Measurements from ENCODE around the gene PROM1. TPM values are rescaled to one million over a fixed set of nuclear protein-coding genes. Genes with fewer than 3 reads are reported as not detected.

The PROM1 gene
- polyA plus RNA-seq, 4 donors, result 0.45 to 32.9 (median 4.8) TPM

DNA sequence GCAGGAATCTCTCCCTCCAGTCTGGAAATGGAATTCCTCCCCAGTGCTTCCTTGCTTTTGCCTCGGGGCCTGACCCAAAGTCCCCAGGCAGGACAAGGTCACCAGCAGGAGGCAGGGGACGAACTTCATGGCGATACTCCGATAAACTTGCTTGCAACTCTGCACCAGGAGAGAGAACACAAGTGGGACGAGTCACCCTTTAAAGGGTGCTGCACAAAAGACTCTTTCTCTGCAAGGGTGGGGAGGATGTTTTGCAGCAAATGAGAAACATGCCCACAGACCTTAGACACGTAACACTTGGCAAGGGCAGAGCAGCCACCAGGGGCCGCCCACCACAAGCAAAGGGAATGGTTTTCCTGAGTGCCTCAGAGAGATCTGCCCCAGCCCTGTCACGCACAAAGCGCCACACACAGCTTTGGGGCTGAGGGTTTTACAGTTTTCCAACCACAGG is 120.8 kb downstream of the PROM1 start, which contains the start of gene FGFBP2:
Gene FGFBP2 (minus strand): TSS at position 175 of the 451 bp plus-strand sequence. CDS start 46 bp downstream, at position 129.
- Histone ChIP-seq H3K27ac (ENCODE audit: low read depth in 1 of 3, low read length in 2 of 3) (no peak within 1 kb of the TSS), H3K27me3 (ENCODE audit: control insufficient read depth in 3 of 3, insufficient read depth in 3 of 3, low read length in 3 of 3) (no peaks in the 10 kb centered on the region), H3K36me3 (ENCODE audit: control insufficient read depth in 3 of 3, insufficient read depth in 2 of 3, low read depth in 1 of 3, low read length in 3 of 3) (no peaks in the 10 kb centered on the region), H3K4me1 (ENCODE audit: control insufficient read depth in 3 of 3, insufficient read depth in 2 of 3, low read depth in 1 of 3, low read length in 2 of 3) (no peaks in the 10 kb centered on the region), H3K9me3 (ENCODE audit: control insufficient read depth in 2 of 2, insufficient read depth in 1 of 2, low read depth in 1 of 2, low read length in 1 of 2) (peaks cover 0 to 10% of the 10 kb centered on the region in 2 donors), H3K4me3 (ENCODE audit: low read depth in 1 of 3, low read length in 3 of 3) (no peak within 1 kb of the TSS)
- DNase-seq, result peak; percentile 25 to 29
- no peak for FAIRE-seq
- 13 to 43% (median 28%) methylated on average over 9 of the region's 9 CpGs for WGBS, 3 donors

DNA sequence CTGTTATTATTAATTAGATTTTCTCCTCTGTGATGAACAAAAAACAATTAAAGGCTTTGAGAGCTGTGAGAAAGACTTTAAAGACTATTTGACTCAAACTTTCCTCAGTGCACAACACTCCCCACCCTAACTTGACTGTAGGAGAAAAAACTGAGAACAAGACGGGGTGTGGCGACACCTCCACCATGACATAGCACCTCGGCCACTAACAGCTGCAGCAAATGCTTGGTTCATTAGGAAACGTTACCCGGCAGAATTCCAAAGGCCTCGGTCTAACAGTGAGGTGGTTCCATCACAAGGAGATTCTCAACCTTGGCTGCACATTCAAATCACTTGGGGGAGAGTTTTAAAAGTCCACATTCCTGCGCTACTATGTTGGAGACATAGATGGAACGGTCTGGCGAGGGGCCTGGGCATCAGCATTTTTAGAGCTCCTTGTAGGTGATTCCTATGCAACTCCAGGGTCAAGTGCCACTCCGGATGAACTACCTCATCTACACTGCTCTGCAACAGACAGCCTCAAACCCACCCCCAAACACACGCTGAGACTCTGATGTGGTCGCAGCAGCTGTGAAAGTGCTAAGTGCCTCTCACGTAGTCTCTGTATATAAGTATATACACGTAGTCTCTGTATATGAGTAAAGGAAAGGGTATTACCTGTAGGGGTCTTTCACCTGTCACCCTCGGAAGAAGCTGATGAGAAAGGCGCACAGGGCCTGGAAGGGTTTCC is 121.9 kb downstream of the PROM1 start:
- Histone ChIP-seq H3K36me3 (ENCODE audit: control insufficient read depth in 3 of 3, insufficient read depth in 2 of 3, low read depth in 1 of 3, low read length in 3 of 3) (no peaks in the 10 kb centered on the region), H3K4me3 (ENCODE audit: low read depth in 1 of 3, low read length in 3 of 3) (no peak overlapping the region), H3K4me1 (ENCODE audit: control insufficient read depth in 3 of 3, insufficient read depth in 2 of 3, low read depth in 1 of 3, low read length in 2 of 3) (no peaks in the 10 kb centered on the region), H3K9me3 (ENCODE audit: control insufficient read depth in 2 of 2, insufficient read depth in 1 of 2, low read depth in 1 of 2, low read length in 1 of 2) (peaks cover 0 to 10% of the 10 kb centered on the region in 2 donors), H3K27me3 (ENCODE audit: control insufficient read depth in 3 of 3, insufficient read depth in 3 of 3, low read length in 3 of 3) (no peaks in the 10 kb centered on the region), H3K27ac (ENCODE audit: low read depth in 1 of 3, low read length in 2 of 3) (no peak overlapping the region)
- DNase-seq (no peak), FAIRE-seq (no peak)
- WGBS, 3 donors, result 76 to 80% (median 77%) methylated on average over 16 of the region's 16 CpGs

DNA sequence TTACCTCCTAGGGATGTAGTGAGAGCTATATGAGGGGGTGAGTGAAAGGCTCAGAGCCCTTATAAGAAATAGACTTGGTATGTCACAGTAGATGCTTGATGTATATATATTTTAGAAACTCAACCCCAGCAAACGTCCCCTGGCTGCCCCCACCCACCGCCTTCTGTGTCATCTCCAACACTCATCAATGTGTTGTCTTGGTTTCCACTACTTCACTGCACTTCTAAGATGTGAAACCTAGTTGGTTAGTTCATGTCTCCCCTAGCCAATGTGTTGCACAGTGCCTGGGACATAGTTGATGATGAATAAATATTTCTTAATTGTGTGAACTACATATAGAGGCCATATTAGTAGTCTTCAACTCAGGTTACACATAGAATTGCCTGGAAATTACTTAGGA is 125.3 kb downstream of the PROM1 start:
- DNase-seq, result no peak
- FAIRE-seq, result no peak
- peaks cover 0 to 15% of the 10 kb centered on the region in 2 donors for H3K9me3 ChIP-seq (ENCODE audit: control insufficient read depth in 2 of 2, insufficient read depth in 1 of 2, low read depth in 1 of 2, low read length in 1 of 2)
- WGBS, 3 donors, result 81 to 86% (median 85%) methylated on average over 2 of the region's 2 CpGs
- H3K27me3 ChIP-seq (ENCODE audit: control insufficient read depth in 3 of 3, insufficient read depth in 3 of 3, low read length in 3 of 3), result no peaks in the 10 kb centered on the region
- no peak overlapping the region for H3K4me3 ChIP-seq (ENCODE audit: low read depth in 1 of 3, low read length in 3 of 3)
- H3K4me1 ChIP-seq (ENCODE audit: control insufficient read depth in 3 of 3, insufficient read depth in 2 of 3, low read depth in 1 of 3, low read length in 2 of 3), result no peaks in the 10 kb centered on the region
- no peaks in the 10 kb centered on the region for H3K36me3 ChIP-seq (ENCODE audit: control insufficient read depth in 3 of 3, insufficient read depth in 2 of 3, low read depth in 1 of 3, low read length in 3 of 3)
- no peak overlapping the region for H3K27ac ChIP-seq (ENCODE audit: low read depth in 1 of 3, low read length in 2 of 3)

DNA sequence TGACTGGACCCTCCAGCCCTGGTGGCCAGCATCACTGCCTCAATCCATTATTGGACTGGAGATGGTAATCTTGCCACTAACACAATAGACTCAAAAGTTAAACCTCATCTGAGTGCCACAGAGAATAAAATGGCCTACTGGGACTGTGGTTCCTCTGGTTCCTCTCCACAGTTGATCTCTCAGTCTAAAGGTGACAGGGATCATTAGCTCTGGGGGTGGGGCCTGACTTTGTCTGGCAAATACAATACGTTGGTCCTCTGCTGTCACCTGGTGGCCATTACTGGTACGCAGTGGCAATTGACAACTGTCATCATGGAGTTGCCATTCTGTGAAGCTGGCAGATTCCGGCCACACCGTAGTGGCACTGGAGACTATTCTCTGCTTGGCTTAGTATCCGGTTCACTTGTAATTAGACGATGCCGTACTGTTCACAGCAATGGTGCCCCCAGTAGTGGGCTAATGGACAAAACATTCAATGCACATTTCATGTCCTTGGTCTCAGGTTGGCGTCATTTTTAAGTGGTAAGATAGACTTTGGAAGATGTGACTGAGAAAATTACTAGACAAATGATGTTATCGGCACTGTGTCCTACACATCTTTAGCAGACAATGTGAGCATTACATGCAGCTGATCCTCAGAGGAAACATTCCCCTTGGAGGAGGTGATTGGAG is 127.5 kb downstream of the PROM1 start:
- WGBS, 3 donors, result 36 to 54% (median 40%) methylated on average over 9 of the region's 9 CpGs
- FAIRE-seq, result no peak
- no peaks in the 10 kb centered on the region for H3K4me1 ChIP-seq (ENCODE audit: control insufficient read depth in 3 of 3, insufficient read depth in 2 of 3, low read depth in 1 of 3, low read length in 2 of 3)

DNA sequence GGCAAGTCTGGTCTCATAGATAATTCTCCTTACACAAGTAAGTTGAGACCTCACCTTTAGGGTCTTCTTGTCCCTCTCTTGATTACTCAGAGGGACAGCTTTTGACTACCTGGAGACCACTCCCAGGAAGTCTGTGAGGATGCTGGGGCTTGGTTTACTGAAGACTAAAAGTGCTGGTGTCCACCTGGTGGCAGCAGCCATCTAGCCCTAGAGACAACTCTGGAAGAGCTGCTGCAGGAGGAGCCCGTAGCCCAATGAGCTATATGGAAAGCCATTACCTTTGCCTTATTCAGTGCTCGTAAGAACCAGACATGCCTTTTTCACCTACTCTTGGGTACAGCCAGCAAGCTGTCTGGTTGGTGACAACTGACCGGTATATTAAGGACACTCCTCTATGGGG is 128.2 kb downstream of the PROM1 start:
- Histone ChIP-seq H3K4me1 (ENCODE audit: control insufficient read depth in 3 of 3, insufficient read depth in 2 of 3, low read depth in 1 of 3, low read length in 2 of 3) (no peaks in the 10 kb centered on the region), H3K4me3 (ENCODE audit: low read depth in 1 of 3, low read length in 3 of 3) (no peak overlapping the region), H3K27ac (ENCODE audit: low read depth in 1 of 3, low read length in 2 of 3) (no peak overlapping the region), H3K36me3 (ENCODE audit: control insufficient read depth in 3 of 3, insufficient read depth in 2 of 3, low read depth in 1 of 3, low read length in 3 of 3) (no peaks in the 10 kb centered on the region), H3K27me3 (ENCODE audit: control insufficient read depth in 3 of 3, insufficient read depth in 3 of 3, low read length in 3 of 3) (no peaks in the 10 kb centered on the region), H3K9me3 (ENCODE audit: control insufficient read depth in 2 of 2, insufficient read depth in 1 of 2, low read depth in 1 of 2, low read length in 1 of 2) (peaks cover 0 to 16% of the 10 kb centered on the region in 2 donors)
- 87 to 93% (median 91%) methylated on average over 3 of the region's 3 CpGs for WGBS, 3 donors
- DNase-seq (no peak), FAIRE-seq (no peak)

More for the DNA sequence above, 127.5 kb downstream of the PROM1 start:
- DNase-seq, result peak; percentile 73 to 92
- H3K36me3 ChIP-seq (ENCODE audit: control insufficient read depth in 3 of 3, insufficient read depth in 2 of 3, low read depth in 1 of 3, low read length in 3 of 3), result no peaks in the 10 kb centered on the region
- no peaks in the 10 kb centered on the region for H3K27me3 ChIP-seq (ENCODE audit: control insufficient read depth in 3 of 3, insufficient read depth in 3 of 3, low read length in 3 of 3)
- no peak overlapping the region for H3K4me3 ChIP-seq (ENCODE audit: low read depth in 1 of 3, low read length in 3 of 3)
- H3K9me3 ChIP-seq (ENCODE audit: control insufficient read depth in 2 of 2, insufficient read depth in 1 of 2, low read depth in 1 of 2, low read length in 1 of 2), result peaks cover 0 to 16% of the 10 kb centered on the region in 2 donors
- H3K27ac ChIP-seq (ENCODE audit: low read depth in 1 of 3, low read length in 2 of 3), result no peak overlapping the region

DNA sequence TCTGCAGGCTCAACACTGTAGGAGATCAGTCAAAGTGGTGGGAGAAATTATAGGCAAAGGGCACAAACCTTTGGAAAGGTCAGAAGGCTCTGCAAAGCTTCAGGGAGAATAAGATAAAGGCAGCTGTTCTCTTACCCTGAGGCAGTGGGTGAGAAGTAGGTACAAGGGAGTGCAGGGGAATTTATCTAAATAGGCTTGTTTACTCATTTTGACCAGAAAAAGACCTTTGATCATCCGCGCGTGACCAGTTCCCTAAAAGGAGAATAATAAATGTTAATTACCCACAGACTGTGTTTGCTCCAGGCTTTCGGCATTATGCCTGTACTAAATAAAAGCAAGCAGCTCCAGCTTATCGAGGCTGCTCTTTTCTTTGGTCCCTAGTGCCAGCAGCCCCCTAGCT is 130.2 kb downstream of the PROM1 start:
- FAIRE-seq, result no peak
- DNase-seq, result no peak
- Histone ChIP-seq H3K9me3 (ENCODE audit: control insufficient read depth in 2 of 2, insufficient read depth in 1 of 2, low read depth in 1 of 2, low read length in 1 of 2) (peaks cover 0 to 16% of the 10 kb centered on the region in 2 donors), H3K27me3 (ENCODE audit: control insufficient read depth in 3 of 3, insufficient read depth in 3 of 3, low read length in 3 of 3) (no peaks in the 10 kb centered on the region), H3K4me1 (ENCODE audit: control insufficient read depth in 3 of 3, insufficient read depth in 2 of 3, low read depth in 1 of 3, low read length in 2 of 3) (no peaks in the 10 kb centered on the region), H3K27ac (ENCODE audit: low read depth in 1 of 3, low read length in 2 of 3) (no peak overlapping the region), H3K36me3 (ENCODE audit: control insufficient read depth in 3 of 3, insufficient read depth in 2 of 3, low read depth in 1 of 3, low read length in 3 of 3) (no peaks in the 10 kb centered on the region), H3K4me3 (ENCODE audit: low read depth in 1 of 3, low read length in 3 of 3) (no peak overlapping the region)
- 16 to 62% (median 50%) methylated on average over 5 of the region's 5 CpGs for WGBS, 3 donors

DNA sequence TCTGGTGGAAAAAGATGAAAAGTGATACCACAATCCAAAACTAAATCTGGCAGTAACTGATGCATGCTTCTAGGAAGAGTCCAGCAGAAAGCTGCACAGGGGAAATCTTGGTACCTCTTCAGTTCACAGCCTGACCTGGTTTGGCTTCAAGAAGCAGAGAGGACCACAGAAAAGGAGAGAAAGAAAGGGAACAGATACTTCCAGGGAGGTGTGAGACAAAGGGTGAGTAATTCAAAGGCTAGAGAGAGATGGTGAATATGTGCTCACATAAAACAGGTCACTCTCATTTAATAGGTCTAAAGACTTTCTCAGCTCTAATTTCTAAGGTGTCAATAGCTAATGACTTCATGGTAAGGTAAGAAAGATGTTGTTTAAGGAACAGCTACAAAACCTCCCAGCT is 132.0 kb downstream of the PROM1 start:
- H3K4me1 ChIP-seq (ENCODE audit: control insufficient read depth in 3 of 3, insufficient read depth in 2 of 3, low read depth in 1 of 3, low read length in 2 of 3), result no peaks in the 10 kb centered on the region
- no peak overlapping the region for H3K4me3 ChIP-seq (ENCODE audit: low read depth in 1 of 3, low read length in 3 of 3)
- DNase-seq, result no peak
- FAIRE-seq, result no peak
- H3K36me3 ChIP-seq (ENCODE audit: control insufficient read depth in 3 of 3, insufficient read depth in 2 of 3, low read depth in 1 of 3, low read length in 3 of 3), result no peaks in the 10 kb centered on the region
- H3K27me3 ChIP-seq (ENCODE audit: control insufficient read depth in 3 of 3, insufficient read depth in 3 of 3, low read length in 3 of 3), result no peaks in the 10 kb centered on the region
- H3K9me3 ChIP-seq (ENCODE audit: control insufficient read depth in 2 of 2, insufficient read depth in 1 of 2, low read depth in 1 of 2, low read length in 1 of 2), result peaks cover 0 to 16% of the 10 kb centered on the region in 2 donors
- H3K27ac ChIP-seq (ENCODE audit: low read depth in 1 of 3, low read length in 2 of 3), result no peak overlapping the region

DNA sequence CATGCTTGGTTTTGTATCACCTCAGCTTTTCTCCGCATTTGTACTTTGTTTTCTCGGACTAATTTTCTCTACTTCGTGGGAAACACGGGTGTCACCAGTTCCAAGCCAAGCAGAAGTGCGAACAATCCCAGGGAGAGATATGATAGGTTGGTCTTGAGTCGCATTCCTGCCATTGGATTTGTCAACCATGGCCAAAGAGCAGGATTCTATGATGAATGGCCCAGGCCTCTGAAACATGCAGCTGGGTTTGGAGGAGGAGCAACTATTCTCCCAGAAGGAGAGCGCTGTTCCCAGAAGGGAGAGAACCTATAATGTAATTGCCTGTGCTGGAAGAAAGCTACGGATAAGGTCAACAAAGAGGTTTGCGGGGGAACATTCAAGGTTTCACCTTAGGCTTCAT is 135.0 kb downstream of the PROM1 start:
- Histone ChIP-seq H3K9me3 (ENCODE audit: control insufficient read depth in 2 of 2, insufficient read depth in 1 of 2, low read depth in 1 of 2, low read length in 1 of 2) (peaks cover 0 to 3% of the 10 kb centered on the region in 2 donors), H3K27me3 (ENCODE audit: control insufficient read depth in 3 of 3, insufficient read depth in 3 of 3, low read length in 3 of 3) (no peaks in the 10 kb centered on the region), H3K4me3 (ENCODE audit: low read depth in 1 of 3, low read length in 3 of 3) (no peak overlapping the region), H3K4me1 (ENCODE audit: control insufficient read depth in 3 of 3, insufficient read depth in 2 of 3, low read depth in 1 of 3, low read length in 2 of 3) (no peaks in the 10 kb centered on the region), H3K27ac (ENCODE audit: low read depth in 1 of 3, low read length in 2 of 3) (no peak overlapping the region), H3K36me3 (ENCODE audit: control insufficient read depth in 3 of 3, insufficient read depth in 2 of 3, low read depth in 1 of 3, low read length in 3 of 3) (no peaks in the 10 kb centered on the region)
- DNase-seq, result no peak
- 79 to 89% (median 89%) methylated on average over 9 of the region's 9 CpGs for WGBS, 3 donors
- no peak for FAIRE-seq

All from small intestine (tissue), 7 donors.